Right renal pelvis (tissue), 4 donors: ENCODE data around the gene PDXDC1. TPM values are rescaled to one million over a fixed set of nuclear protein-coding genes. Genes with fewer than 3 reads are reported as not detected.
"Not testable (repeated sequence)": the region's sequence is repeated elsewhere in the genome, so short reads cannot be mapped to it uniquely, and the experiment has no call there.

Experiments
- DNase-seq, 4 donors: peaks; one replicate each; pipeline ENCODE4 v3.0.0-alpha.2; 2013; ENCODE audit warnings: low read depth in 4 of 4, low spot score in 3 of 4, missing footprints in 1 of 4
- polyA plus RNA-seq, 4 donors: library from polyadenylated mRNA; unstranded; fragments of 120-200 nt; gene quantifications; one replicate each; pipeline ENCODE4 v1.2.1, GENCODE V29; 2013; ENCODE audit not compliant: insufficient read length in 4 of 4

Gene PDXDC1
- polyA plus RNA-seq, 4 donors, result 97.9 to 103 (median 101) TPM

DNA sequence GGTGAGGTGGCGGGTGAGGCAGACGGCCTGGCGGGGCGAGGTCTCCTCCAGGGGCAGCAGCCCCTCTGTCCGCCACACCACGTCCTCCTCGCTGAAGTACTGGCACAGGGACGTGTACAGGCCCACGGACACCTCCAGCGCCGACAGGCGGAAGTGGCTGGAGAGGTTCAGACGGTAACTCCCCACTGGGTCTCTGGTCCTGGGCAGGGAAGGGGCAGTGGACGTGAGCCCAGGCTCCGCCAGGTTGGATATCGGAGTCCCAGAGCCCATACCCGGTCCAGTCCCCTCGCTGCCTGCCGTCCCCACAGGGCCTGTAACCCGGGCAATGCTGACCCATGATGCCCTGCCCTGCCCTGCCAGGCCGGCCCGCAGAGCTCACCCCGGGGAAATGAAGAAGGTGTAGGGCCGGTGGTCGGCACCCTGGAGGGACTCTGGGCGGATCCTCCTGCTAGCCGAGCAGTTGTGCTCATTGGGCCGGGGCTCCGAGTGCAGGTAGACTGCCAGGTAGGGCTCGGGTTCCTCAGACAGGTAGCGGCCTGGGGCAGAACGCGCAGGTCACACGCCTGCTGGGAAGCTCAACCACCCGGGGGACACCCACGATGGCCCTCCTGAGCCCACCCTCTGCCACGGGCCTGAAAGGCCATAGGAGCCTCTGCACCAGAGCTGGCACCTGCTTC is 155.6 kb downstream of the PDXDC1 start:
- not testable (repeated sequence) for DNase-seq

DNA sequence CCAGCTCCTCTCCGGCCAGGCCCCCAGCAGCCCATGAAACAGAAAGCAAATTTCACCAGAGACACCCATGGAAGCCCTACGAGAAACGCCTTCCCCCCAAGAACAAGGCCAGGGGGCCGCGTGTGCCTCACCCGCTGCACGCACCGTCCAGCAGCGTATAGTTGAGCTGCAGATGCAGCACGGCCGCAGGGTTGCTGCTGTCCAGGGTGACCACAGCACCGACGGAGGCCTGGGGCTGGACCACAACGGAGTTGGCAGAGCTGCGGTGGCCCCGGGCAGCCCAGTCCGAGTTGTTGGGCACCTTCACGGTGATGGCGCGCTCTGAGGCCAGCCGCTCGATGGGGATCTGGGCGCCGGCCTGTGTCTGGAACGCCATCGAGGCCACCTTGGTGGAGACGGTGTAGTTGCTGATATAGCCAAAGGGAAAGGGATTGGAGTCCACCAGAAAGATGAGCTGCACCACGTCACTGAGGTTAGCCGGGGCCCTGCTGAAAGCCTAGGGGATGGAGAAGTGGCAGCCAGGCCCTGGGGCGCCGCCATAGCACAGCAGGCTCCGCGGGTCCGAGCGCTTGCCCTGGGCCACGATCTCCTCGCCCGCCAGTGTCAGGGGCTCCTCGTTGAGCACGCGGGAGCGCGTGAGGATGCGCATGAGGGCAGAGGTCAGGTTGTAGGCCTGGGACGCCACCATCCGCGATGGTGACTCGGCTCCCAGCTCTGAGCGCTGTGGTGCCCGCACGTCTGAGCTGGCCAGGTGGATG is 156.3 kb downstream of the PDXDC1 start:
- not testable (repeated sequence) for DNase-seq

DNA sequence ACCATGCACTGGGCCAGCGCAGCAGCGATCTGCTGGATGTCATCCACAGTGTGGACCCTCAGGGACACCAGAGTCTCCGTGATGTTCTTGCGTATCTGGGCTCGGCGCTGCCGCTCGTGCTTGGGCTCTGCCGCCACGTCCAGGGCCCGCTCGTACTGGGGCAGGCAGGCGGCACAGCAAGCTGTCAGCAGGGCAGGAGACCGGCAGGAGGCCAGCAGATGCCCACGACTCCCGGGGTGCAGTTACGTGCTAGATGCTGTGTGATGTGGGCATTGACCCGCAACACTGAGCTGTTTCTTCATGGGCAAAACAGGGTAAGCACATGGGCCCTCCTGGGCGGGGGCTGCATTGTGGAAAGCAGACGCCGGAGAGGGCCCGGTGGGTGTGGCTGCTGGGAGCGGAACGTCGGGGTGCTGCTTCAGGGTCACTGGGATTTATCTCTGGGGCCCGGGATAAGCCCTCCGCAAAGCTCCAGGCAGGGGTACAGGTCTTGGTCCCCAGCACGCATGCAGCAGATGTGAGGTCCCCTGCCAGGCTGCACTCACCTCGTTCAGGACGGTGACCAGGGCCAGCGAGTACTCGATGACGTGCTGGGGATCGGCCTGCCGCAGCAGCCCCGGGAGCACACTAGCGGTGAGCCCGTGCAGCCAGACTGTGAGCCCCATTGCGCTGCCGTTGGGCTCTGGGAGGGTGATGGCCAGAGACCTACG is 158.0 kb downstream of the PDXDC1 start:
- not testable (repeated sequence) for DNase-seq

DNA sequence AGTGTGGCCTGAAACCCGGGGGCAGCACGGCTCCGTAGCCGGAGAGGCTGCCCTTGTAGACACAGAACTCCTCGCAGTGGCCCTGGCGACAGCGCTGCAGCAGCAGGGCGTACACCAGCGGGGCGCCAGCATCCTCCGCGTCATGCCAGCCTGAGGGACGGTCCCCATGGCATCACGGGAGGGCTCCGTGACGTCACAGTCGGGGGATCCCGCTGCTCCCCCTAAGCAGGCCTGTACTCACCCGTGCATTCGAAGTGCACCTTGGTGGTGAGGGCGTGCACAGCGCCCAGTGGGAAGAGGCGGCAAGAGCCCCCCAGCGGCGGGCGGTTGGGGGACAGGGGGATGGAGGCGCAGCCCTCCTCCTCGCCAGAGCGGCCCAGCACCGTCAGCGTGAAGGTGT is 158.7 kb downstream of the PDXDC1 start:
- not testable (repeated sequence) for DNase-seq

DNA sequence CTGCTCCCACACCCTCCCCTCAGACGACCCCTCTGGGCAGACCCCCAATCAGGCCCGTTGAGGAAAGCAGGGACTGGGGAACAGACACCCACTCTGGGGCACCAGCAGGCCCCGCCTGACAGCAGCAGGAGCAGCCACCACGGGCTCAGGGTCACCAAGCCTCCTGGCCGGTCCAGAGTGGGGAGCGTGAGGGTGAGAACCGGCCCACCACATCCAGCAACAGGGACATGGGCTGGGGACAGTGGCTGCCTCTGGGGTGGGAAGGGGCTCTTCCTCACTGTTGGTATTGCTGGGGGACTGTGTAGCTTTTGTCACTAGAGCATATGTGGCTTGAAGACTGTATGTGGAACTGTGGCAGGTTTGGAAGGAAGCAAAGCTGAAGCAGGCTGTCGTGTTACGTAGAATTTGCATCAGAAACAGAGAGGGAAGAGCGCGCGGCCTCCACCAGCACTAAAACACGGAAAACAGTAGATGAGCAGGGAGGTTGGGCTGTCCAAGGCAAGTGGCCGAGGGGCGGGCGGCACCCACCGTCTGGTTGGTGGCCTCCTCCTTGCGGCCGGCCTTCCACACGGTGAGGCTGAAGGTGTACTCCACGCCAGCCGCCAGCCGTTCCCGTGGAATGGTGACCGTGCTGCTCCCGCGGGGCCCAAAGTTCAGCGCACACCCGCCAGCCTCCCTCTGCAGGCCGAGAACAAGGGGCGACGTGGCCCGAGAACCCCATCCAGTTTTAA is 160.1 kb downstream of the PDXDC1 start:
- not testable (repeated sequence) for DNase-seq

DNA sequence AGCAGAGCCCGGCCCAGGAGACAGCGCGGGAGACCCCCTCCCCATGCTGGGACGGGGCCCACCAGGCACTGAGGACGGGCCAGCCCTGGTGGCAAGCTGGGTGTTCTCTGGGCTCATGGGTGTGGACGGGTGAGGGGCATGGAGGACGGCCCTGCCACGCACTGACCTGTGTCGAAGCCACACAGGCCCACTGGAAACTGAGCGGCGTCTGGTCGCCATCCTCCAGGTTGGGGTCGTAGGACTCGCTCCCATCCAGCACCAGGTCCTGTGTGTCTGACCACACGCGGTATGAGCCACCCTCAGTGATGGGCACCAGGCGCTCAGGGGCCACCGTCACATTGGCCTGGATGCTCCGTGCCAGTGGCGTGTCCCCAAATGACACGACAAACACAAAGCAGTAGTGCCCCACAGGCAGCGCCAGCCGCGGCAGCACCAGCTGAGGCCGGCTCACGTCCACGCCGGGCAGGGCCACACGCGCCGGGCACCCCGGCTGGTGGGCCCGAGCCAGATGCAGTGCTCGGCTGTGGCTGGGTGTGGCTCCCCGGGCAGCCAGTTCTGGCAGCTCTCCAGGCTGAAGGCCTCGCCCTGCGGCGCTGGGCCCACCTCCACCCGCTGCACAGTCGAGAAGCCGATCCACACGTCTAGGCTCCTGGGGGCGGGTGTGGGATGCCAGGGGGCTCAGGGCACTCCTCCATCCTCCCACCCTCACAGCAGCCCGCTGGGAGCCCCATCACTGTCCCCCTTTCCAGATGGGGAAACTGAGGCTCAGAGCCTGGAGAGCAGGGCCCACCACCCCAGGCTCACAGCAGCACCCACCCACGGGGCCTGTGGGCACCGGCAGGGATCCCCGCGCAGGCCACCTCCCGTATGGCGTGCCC is 160.9 kb downstream of the PDXDC1 start:
- not testable (repeated sequence) for DNase-seq

DNA sequence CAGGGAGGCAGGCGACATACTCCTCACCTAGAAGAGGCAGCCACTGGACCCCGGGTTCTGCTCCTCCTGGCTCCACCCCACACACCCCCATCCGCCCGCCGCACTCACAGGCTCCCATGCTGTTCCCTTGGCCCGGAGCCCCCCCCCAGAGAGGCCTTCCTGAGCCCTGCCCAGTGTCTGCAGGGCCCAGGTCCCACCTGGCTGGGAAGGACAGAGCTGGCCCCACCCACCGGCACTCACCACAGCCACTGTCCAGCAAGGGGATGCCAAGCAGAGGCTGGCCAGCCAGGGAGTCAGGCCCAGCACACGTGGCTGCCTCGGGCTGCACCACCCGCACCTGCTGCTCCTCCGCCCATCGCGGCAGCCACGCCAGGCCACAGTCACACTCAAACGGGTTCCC is 162.7 kb downstream of the PDXDC1 start:
- DNase-seq, result not testable (repeated sequence)

DNA sequence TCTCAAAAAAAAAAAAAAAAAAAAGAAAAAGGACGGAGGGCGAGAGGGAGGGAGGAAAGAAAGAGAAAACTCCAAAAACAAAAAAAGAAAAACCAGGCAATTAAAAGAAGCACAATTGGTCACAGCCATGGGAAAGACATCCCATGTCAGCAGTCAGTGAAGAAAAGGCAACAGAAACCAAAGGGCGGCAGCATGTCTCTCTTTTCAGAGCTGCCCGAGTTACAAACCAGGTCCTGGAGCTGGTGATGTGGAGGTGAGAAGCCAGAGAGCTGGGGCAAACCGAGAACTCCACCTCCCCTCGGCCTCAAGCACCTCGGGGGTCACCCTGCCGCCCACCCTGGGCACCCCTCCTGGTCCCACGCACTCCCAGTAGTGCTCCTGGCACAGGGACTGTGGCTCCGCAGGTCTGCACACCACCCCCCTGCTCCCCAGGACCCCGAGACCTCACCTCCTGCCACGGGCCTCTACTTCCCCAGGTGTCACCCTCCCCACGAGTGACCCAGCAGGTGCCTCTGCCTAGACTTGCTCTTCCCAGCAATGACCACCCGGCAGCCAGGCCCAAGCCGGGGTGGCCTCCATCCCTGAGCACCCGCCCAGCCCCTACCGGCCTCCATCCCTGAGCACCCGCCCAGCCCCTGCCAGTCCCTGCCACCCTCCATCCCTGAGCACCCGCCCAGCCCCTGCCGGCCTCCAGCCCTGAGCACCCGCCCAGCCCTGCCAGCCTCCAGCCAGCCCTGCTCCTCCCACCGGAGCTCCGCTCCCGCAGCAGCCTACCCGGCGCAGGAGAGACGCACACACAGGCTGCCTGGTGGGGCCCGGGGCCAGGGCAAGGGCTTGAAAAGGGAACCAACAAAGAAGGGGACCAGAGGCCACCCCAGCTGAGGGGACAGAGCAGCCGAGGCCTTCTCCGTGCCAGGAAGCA is 165.9 kb downstream of the PDXDC1 start:
- not testable (repeated sequence) for DNase-seq

DNA sequence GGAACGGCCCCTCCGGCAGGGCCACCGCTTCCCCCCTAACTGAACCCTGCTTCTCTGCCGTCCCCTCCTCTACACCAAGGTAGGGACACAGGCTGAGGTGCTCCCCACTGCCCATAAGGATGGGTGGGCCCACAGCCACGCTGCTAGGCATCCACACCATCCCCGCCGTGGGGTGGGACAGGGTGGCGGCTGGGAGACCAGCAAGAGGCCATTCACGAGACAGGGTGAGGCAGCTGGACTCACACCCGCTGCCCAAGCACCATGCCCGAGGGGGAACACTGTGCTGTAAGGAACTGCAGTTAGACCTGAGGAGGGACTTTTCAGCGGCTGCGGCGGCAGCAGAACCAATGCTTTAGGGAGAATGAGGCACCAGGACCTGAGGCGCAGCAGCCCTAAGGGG is 166.8 kb downstream of the PDXDC1 start:
- no peak for DNase-seq

DNA sequence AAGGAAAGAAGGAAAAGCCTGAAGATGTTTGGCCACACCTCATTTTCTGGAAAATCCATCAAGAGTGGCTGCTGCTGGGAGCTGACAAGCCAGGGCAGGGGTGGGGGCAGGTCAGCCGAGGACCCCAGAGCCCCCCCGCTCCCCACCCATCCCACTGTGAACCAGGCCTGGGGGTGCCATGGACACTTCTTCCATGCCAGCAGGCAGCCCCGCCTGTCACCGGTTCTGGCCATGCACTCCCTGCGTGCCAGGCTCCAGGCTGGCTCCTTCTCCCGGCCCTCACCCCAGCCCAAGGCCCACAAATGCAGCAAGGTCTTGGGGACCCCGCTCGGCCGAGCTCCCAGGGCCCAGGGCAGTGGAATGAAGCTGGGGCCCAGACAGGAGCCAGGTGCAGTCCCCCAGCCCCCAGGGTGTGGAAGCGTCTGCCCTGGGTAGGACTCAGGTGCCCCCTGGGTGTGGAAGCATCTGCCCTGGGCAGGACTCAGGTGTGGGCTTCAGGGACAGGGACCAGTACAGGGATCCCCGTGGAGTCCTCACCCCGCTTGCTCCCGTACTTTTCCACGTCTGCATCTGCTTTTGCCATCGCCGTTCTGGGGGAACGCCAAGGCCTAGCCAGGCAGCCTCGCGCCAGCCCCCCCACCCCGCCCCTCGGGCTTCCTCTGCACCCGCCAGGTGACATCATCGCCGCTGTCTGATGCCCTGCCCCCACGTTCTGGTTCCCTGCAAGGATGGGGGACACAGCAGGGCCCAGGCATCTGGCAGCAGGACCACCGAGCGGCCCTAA is 167.5 kb downstream of the PDXDC1 start:
- DNase-seq, result not testable (repeated sequence)

DNA sequence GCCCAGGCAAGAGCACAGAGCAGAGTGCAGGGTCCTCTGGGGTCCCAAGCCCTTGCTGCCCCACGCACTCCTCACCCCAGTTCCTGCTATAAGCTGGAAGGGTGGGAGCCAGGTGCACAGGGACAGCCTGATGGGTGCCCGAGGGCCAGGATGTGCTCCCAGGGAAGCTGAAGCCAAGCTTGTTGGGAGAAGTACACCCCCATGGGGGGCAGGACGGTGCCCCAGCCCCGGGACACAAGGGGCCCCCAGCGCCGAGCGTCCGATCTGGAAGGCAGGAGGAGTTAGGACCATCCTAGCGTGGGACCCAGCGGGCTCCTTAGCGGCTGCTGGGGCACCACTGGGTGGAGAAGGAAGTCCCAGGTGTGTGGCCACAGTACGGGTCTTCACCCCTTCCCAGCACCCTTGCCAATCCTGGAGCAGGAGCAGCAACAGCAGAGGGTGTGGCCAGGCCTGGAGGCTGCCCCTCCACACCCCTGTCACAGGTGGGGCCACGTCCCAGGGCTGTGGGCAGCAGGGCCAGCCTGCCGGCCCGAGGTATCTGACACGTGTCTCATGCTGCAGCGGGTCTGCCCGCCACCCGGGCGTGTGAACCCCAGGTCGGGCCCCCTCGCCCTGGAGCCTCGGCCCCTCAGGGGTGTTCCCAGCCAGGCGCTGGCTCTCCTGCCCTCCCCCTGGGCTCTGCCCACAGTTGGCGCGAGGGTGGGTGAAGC is 168.2 kb downstream of the PDXDC1 start:
- DNase-seq, result not testable (repeated sequence)

DNA sequence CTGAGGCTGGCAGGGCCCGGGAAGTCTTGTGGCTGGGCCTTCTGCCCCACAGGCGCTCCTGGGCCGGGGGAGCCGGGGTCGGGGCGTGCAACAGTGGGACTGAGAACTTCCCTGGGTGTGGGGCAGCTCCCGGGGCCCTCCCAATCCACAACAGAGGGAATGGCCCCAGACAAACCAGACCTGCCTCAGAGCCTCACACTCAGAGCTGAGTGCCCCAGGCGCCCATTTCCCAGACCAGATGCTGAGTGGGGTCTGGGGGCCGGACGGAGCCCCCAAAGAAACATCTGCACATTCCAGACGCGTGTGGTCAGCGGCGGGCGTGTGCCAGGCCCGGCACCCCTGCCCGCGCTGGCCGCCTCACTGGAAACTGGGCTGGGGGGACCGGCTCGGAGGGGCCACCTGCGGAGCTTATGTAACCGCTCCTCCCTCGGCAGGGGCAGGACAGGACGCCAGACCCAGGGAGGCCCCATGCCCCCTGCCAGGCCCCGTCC is 168.8 kb downstream of the PDXDC1 start:
- not testable (repeated sequence) for DNase-seq

DNA sequence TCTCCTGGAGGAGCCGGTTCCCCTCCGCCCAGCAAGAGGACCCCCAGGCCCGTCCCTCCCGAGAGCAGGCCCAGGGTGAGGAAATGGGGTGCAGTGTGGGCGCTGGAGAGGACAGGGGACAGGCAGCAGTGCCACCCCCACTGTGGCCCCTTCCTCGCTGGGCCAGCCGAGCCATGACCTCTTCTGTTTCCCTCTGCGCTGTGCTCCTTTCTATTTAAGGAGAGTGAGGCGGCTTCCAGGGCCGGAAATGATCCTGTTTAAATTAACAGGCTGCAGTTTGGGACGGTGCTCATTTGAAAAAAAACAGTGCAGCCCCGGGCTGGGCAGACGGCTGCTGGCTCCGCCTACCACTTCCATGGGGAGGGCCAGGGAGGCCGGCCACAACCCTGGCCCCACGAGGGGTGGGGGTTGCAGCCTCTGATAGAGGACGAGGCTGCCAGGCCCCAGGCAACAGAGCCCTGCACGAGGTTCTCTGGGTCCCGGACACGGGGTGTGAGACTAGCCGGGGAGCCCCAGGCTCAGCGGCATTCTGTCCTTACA is 169.3 kb downstream of the PDXDC1 start:
- DNase-seq, result not testable (repeated sequence)

DNA sequence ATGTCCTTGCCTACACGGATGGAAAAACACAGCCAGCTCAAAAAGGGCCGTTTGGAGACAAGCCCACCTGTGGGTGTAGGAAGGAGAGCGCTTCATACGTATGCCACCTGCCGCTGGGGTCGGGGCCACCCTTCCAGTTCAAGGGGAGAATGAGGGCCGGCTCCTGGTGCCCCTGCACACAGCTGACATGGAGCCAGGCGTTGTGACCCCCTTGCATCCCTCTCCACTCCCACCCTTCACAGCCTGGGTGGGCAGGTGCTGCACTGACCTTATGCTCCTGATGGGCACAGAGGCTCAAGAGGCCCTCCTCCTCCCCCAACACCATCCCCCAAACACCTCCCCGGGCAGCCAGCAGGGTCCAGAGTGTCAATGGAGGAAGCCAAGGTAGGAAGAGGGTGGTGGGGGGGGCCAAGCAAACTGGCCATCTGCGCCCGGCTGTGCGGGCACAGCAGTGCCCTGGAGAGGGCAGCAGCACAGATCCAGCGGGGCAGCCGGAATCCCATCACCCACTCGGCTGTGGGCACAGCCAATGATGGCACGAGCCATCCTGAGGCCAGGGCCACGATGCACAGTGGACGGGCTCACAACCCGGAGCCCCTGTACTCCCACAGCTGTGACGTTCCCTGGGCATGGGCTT is 170.1 kb downstream of the PDXDC1 start:
- not testable (repeated sequence) for DNase-seq

DNA sequence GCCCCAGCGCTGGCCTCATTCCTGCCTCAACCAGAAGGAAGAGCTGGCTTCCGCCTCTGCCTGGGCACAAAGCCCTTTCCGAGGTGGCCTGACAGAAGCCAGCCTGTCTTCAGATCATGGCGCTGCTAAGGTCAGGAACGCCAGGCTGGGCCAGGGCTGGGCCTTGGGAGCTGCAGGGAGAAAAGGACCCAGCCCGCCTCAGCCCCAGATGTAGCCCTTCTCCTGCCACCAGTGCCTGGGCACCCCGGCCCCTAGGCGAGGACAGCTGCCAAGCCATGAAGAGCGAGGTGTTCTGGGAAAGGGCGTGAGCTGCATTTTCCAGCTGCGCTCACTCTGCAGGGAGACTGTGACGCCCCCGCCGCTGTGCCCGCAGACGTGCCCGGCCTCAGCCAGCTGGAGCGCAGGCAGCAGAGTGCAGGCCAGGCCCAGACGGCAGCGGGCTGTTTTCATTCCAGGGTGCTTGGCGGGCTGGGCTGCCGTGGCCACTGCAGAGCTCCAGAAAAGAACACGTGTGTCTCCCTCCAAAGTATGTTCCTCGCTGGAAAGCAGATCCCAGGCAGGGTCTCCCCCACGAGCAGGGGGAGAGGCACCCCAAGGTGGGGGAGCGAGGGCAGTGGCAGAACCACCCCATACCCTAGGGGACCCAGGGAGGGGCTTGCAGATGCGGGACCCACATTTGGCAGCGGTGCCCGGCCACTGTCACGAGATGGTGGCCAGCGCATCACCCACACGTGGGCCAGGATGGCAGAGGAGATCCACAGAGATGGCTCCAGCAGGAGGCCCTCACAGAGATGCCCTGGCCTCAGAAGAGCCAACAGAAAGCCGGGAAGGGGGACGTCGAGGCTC is 170.8 kb downstream of the PDXDC1 start:
- DNase-seq, result not testable (repeated sequence)
